K562 (cell line): ENCODE results near the gene ST6GALNAC5.

ENCODE experiments used
- EP300 ChIP-seq: IDR thresholded peaks from 2 replicates; pipeline ENCODE4 v1.6.1; 2012; ENCODE audit warnings: low read length, improper control_type of control experiment
- EZH2 ChIP-seq: IDR thresholded peaks from 2 replicates; pipeline ENCODE4 v1.6.1; 2012; ENCODE audit warnings: low read depth, mild to moderate bottlenecking, inconsistent platforms, low read length, borderline replicate concordance
- FOXM1 ChIP-seq, 2 experiments: fragments of 450-650 bp in 1 of 2; sonication (generic) in 1 of 2; formaldehyde crosslinking in 1 of 2; IDR thresholded peaks; 2 replicates each; pipeline versions ENCODE4 v1.6.1 to v1.9.0; 2017 to 2022; ENCODE audit warnings: low read depth in 2 of 2, mild to moderate bottlenecking in 2 of 2, missing genetic modification reagents in 1 of 2, moderate library complexity in 1 of 2
- PML ChIP-seq: IDR thresholded peaks from 2 replicates; pipeline ENCODE4 v1.6.1; 2012; ENCODE audit warnings: low read length, inconsistent platforms
- POLR2A ChIP-seq: fragments of 450-650 bp; conservative IDR thresholded peaks from 2 replicates; pipeline ENCODE4 v1.6.1; 2016
- POLR2AphosphoS5 ChIP-seq: IDR thresholded peaks from 2 replicates; pipeline ENCODE4 v1.6.1; 2011; ENCODE audit warnings: mild to moderate bottlenecking, low read depth, low read length, moderate library complexity; ENCODE audit not compliant: control insufficient read depth, insufficient read depth
- YY1 ChIP-seq, 3 experiments: IDR thresholded peaks; 2 replicates each; pipeline ENCODE4 v1.6.1; 2011; ENCODE audit warnings: low read length in 2 of 3, mild to moderate bottlenecking in 2 of 3, moderate library complexity in 2 of 3, borderline replicate concordance in 1 of 3, control low read depth in 1 of 3, low read depth in 1 of 3; ENCODE audit not compliant: insufficient read depth in 3 of 3, insufficient replicate concordance in 2 of 3, control insufficient read depth in 1 of 3, insufficient read length in 1 of 3; ENCODE audit errors: extremely low read depth in 1 of 3
- ZKSCAN8 ChIP-seq: fragments of 200-800 bp; sonication (Bioruptor generic); IDR thresholded peaks from 2 replicates; pipeline ENCODE4 v1.6.1; 2016; ENCODE audit warnings: missing genetic modification characterization, missing compliant biosample characterization
- ZNF12 ChIP-seq: sonication (generic); formaldehyde crosslinking; IDR thresholded peaks from 2 replicates; pipeline ENCODE4 v1.4.0; 2020; ENCODE audit warnings: mild to moderate bottlenecking, missing genetic modification reagents
- ZNF398 ChIP-seq: fragments of 250-450 bp; sonication (Bioruptor Pico); IDR thresholded peaks from 2 replicates; pipeline ENCODE4 v1.8.0; 2021; ENCODE audit warnings: moderate library complexity, mild to moderate bottlenecking, inconsistent platforms
- ZNF766 ChIP-seq: fragments of 200-800 bp; sonication (Bioruptor generic); conservative IDR thresholded peaks from 2 replicates; pipeline ENCODE4 v1.6.1; 2016; ENCODE audit warnings: missing genetic modification characterization, missing compliant biosample characterization
- TF ChIP-seq, protein P1 (sequence below), 3 experiments: IDR thresholded peaks in 2 of 3; conservative IDR thresholded peaks in 1 of 3; 2 replicates each; pipeline ENCODE4 v1.5.1; 2011 to 2012; ENCODE audit warnings: low read length in 3 of 3, mild to moderate bottlenecking in 3 of 3, control low read depth in 2 of 3, improper control_type of control experiment in 1 of 3, inconsistent platforms in 1 of 3, low read depth in 1 of 3, mixed read lengths in 1 of 3, moderate library complexity in 1 of 3; ENCODE audit not compliant: insufficient read depth in 2 of 3

DNA sequence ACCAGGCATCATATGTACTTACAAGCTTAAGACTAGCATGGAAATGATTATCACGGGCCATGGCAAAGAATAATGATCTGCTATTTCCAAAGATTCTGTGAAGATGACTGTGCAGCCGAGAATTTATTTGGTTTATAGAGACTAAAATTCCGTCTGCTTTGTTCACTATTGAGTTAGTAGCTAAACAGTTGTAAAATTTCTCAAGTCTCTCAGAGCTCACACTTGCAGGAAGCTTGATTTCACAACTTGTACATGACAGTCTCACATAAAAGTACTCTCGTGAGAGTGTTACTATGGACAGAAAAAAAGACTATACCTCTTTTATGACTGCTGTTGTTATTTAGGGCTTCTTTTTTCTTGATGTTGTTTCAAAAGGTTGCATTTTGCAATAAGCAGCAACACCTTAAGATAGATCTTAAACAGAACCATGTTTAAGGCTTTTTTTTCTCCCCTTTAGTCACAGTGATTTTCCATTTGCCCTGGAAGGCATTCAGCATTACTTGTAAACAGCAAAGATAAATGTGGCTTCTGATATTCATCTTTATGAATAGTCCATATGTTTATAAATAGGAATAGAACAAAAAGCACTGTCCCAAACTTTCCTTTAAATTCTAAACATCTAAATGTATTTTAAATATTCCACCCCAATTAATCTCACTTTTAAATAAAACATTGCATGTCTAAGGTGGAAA, 24.8 kb downstream of the ST6GALNAC5 start:
- TF ChIP-seq YY1 (IDR thresholded peaks at IDR 0.05; ENCODE audit: borderline replicate concordance in 1 of 3, control insufficient read depth in 1 of 3, extremely low read depth in 1 of 3, insufficient read depth in 3 of 3, insufficient read length in 1 of 3, insufficient replicate concordance in 2 of 3, low read depth in 1 of 3, low read length in 2 of 3) (no peak), POLR2AphosphoS5 (no peak), ZNF12 (no peak), FOXM1 (IDR thresholded peaks at IDR 0.05; ENCODE audit: low read depth) (no peak), FOXM1 (CRISPR knock-in tag; IDR thresholded peaks at IDR 0.05; ENCODE audit: low read depth) (no peak), PML (no peak), EZH2 (no peak), ZNF398 (CRISPR knock-in tag) (no peak), EP300 (no peak), ZKSCAN8 (no peak), ZNF766 (no peak), POLR2A (no peak)
- TF ChIP-seq, protein P1, sequence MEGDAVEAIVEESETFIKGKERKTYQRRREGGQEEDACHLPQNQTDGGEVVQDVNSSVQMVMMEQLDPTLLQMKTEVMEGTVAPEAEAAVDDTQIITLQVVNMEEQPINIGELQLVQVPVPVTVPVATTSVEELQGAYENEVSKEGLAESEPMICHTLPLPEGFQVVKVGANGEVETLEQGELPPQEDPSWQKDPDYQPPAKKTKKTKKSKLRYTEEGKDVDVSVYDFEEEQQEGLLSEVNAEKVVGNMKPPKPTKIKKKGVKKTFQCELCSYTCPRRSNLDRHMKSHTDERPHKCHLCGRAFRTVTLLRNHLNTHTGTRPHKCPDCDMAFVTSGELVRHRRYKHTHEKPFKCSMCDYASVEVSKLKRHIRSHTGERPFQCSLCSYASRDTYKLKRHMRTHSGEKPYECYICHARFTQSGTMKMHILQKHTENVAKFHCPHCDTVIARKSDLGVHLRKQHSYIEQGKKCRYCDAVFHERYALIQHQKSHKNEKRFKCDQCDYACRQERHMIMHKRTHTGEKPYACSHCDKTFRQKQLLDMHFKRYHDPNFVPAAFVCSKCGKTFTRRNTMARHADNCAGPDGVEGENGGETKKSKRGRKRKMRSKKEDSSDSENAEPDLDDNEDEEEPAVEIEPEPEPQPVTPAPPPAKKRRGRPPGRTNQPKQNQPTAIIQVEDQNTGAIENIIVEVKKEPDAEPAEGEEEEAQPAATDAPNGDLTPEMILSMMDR (IDR thresholded peaks at IDR 0.05 in 2 of 3, conservative IDR thresholded peaks at IDR 0.05 in 1 of 3; ENCODE audit: insufficient read depth in 2 of 3, low read depth in 1 of 3, low read length in 3 of 3): no peak
